ENCODE measurements around the gene FAM184B.
A peak's percentile ranks its signal among the peaks of the same experiment; 100 is the strongest.
"Not testable (repeated sequence)": the region's sequence is repeated elsewhere in the genome, so short reads cannot be mapped to it uniquely, and the experiment has no call there.

Gene FAM184B

DNA sequence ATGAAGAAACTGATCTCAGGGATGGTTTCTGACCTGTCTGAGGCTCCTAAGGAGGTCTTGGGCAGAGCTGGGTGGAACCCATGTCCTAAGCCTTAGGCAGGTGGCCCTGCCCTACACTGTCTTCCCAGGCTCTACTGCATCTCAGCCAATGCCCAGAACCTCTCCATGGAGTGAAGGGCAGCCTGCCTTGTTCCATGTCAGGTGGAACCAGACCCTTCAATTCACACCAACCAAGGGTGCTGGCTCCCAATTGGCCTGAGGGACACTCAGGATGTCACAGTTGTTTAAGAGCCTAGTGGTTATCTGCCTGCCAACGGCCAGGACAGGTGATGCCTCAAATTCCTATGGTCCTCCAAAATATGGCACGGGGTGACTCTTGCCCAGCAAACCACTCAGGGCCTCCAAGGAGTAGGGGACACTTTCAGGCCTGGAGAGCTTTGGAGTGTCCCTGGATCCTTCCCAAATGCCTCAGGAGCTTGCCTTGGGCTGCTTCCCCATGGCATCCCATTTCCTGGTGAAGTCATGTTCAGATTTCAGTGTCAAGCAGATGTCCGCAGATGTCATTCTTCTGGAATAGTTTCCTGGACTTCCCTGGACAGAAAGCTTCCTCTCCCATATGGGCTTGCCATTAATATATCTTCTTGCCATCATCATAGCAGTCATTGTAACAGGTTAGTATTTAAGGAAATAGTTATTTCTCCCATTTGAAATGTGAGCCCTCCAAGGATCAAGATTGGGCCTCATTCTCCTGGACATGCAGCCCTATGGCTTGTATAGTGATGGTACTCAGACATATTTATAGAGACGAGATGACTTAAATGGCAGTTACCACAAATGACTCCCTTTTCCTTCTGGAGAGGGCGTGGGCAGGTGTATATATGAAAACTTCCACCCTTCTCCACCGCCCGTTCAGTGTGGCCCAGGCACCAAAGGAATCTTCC lies 99.9 kb downstream of the FAM184B start:
- no peak for DNase-seq (ENCODE audit: low read depth)

DNA sequence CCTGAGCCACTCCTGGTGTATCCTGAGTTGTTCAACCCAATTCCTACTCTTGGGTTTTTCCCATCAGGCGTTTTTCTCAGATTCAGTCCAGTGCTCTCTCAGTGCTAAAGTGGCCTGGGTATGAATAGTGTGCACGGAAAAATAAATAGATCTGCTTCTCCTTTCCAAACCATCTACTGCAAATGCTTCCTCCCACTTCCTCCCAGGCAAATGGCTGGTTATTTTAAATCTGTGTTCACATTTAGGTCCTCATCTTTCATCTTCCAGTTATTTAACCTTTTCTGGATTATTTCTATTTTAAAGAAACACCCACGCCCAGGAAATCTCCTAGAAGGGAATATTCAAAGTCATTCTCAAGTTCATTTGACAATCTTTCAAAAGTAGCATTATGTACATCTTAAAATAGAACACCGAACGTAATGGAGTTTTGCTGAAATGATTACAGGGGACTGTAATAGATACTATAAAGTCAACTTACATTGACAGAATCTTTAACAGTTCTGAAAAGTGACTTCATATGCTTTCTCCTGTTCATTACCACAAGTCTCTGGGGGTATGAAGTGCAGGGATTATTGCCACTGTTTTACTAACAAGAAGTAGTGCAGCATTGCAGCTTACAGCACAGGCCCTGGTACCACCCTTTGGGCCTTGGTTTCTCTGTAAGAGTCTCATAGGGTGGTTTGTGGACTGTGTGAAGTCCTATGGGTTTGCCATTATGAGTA lies 100.7 kb downstream of the FAM184B start:
- no peak for DNase-seq (ENCODE audit: low read depth)

DNA sequence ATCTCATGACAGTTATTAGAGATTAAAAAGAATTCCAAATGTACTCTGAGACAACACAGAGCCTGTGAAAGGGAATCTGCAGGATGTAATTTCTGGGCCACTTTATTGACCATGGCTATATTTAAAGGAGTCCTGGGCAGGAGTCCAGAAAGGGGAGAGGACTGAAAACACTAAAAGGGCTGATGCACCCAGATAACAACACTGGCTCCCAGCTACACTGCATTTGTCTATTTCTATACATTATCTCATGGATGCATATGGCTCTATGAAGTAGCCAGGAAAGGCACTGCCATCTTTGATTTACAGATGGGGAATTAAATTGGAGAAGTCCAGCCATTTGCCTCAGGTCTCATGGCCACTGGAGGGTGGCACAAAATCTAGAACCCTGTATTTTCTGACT lies 111.0 kb downstream of the FAM184B start:
- DNase-seq (ENCODE audit: low read depth): no peak

DNA sequence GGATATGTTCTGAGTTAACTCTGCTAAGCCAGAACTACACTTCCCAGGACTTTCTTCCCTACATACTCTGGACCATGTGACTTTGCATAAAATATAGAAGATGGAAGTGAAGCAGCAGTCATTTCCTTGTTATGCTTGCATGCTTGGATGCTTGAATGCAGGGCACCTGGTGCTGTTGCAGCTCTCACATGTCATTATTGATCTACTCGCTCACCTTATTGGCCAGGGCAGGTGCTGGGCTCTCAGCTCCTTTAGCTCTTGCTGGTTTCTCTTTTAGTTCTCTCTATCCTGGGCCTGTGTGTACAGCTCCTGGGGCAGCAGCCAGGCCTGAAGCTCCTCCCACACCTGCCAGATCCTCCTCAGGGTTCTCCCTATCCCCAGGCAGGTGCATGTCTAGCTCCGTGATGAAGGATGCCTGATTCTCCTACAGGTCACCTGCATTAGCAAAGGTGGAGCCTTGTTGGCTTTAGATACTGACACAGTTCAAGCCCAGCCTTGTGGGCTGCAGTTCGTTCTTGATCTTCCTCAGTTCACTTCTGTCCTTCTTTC lies 113.7 kb downstream of the FAM184B start:
- DNase-seq (ENCODE audit: low read depth): no peak

DNA sequence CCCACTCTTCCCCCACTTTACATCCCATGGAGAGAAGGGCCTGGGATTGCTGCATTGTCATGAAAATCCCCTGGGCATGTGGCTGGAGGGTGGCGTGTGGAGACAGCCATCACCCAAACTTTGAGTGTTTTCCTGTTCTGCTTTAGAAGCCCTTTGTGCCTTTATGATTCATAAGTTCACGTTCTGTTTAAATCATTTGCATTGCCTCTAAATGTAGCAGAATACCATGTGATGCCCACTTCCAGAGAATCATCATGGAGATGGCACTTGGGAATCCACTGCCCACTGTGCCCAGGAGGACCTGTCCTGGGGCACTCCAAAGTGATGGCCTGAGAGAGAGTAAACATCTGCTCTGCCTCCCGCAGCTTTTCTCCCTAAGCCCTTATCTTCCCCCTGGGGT lies 114.2 kb downstream of the FAM184B start:
- DNase-seq (ENCODE audit: low read depth): no peak

DNA sequence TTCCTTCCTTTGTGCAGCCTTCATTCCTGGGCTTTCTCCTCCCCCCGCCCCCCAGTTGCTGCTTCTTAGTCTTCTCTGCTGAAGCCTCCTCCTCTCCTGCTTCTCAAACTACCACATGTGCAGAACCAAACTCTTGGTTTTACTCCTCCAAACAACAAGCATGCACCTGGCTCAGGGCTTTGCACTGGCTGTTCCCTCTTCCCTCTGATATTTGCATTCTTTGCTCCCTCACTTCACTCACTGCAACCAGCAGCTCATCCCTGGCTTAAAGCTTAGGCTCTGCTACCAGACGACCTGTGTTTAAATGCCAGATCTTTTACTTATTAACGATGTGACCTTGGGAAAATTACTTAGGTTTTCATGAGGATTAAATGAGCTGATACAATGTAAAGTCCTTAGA lies 115.6 kb downstream of the FAM184B start:
- DNase-seq (ENCODE audit: low read depth): no peak

DNA sequence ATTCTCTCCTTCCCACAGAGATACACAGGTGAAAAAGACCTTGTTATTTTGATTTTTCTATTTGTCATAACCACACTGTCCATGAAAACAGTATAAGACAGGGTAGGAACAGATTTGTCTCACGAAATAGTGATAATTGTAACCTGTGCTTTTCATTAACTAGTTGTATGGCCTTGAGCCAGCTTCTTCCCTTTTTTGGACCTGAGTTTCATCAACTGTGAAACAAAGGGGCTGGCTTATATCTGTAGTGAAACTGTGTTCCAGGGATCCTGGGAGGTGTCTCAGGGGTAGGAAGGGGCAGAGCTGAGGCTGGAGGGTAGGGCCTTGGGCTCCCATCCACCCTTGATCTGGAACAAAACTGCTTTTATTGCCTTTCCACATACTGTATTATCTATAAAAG lies 116.1 kb downstream of the FAM184B start:
- DNase-seq (ENCODE audit: low read depth): no peak

DNA sequence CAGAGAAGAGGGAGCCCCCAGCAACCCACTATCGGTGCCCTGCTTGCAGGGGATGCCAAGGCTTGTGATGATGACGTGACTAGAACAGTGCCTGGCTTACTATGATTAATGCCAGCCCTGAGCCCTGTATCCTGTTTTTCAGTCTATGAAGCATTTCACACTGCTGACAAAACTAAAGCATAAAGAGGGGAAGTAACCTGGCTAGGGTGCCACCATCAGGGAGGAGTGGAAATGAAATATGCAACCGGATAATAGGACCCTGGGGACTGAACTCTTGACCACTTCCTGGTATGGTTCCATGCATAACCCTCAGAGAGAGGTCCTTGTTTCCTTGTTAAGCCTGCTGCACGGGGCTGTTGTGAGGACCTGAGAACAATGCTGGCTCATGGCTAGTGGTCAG lies 116.7 kb downstream of the FAM184B start:
- no peak for DNase-seq (ENCODE audit: low read depth)

DNA sequence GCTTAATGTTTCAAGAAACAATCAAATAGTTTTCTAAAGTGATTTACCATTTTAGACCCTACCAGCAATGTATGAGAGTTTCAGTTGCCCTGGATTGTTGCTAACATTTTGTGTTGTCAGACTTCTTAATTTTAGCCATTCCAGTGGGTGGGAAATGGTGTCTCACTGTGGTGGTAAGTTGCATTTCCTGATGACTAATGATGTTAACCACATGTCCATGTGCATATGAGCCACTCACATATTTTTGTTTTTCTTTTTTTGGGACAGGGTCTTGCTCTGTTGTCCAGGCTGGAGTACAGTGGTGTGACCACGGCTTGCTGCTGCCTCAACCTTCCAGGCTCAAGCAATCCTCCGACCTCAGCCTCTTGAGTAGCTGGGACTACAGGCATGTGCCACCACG lies 118.7 kb downstream of the FAM184B start:
- no peak for DNase-seq (ENCODE audit: low read depth)

DNA sequence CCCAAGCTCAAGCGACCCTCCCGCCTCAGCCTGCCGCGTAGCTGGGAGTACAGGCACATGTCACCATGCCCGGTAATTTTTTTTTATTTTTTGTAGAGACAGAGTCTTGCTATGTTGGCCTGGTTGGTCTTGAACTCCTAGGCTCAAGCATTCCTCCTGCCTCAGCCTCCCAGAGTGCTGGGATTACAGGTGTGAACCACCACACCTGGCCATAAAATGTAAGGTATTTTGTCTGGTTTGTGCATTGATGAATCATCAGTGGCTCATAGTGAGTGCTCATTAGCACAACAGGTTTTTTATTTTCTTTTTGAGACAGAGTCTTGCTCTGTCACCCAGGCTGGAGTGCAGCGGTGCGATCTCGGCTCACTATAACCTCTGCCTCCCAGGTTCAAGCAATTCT lies 122.2 kb downstream of the FAM184B start:
- not testable (repeated sequence) for DNase-seq (ENCODE audit: low read depth)

DNA sequence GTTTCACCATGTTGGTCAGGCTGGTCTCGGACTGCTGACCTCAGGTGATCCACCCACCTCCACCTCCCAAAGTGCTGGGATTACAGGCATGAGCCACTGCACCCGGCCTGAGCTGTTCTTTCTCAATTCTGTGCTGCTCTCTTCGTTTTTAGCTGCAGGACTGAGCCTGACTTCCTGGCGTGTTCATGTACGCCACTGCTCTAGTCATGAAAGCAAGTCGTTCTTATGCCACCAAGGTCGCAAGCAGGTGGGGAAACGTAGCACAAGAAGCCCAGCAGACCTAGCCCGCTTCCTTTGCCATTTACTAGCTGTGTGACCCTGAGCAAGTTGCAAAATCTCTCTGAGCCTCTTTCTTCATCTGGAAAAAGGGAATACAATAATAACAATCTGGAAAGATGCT lies 123.6 kb downstream of the FAM184B start:
- DNase-seq (ENCODE audit: low read depth): no peak

DNA sequence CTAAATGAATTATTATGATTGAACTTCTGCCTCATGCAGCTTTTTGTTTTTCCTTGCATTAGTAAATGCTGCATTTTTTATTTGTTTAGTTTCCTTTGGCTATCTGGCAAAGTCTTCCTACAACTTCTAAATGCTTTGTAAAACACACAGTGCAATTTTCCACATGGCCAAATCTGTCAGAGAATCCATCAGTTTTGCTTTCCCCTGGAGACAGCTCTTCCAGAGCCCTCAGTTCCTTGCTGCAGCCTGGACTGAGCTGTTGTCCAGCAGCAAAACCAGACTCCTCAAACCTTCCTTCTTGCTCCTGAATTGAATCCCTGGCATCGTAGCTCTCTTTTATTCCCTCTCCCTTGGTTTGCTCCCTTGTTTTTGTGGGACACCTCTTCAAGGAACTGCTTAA lies 124.3 kb downstream of the FAM184B start:
- no peak for DNase-seq (ENCODE audit: low read depth)

DNA sequence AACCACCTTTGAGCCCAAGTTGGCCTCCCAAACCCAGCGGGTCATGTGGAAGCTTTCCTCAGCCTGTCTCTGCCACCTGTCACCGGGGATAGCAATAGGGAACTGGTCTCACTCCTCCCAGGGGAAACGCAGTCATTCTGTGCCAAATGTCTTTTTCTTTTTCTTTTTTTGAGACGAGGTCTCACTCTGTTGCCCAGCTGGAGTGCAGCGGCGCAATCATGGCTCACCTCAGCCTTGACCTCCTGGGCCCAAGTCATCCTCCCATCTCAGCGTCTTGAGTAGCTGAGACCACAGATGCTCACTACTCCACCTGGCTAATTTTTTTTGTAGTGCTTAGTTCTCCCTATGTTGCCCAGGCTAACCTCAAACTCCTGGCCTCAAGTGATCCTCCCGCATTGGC lies 126.7 kb downstream of the FAM184B start:
- no peak for DNase-seq (ENCODE audit: low read depth)

DNA sequence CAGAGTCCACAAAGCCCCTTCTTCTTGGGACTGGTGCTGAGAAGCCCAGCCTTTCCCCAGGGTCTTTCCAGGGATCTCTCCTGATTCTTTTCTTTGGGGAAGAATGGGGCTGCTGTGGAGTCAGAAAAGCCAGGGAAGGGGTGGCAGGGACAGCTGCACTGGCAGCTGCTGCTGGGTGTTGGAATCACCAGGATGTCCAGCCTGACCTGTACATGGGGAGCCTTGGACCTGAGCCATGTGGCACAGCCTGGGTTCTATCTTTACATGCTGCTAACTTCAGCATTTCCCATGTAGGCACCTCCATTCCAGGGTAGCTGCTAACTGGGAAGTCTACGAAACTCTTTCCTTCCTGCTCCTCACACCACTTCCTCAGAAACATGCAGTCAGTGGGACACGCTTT lies 131.0 kb downstream of the FAM184B start:
- DNase-seq (ENCODE audit: low read depth): no peak

DNA sequence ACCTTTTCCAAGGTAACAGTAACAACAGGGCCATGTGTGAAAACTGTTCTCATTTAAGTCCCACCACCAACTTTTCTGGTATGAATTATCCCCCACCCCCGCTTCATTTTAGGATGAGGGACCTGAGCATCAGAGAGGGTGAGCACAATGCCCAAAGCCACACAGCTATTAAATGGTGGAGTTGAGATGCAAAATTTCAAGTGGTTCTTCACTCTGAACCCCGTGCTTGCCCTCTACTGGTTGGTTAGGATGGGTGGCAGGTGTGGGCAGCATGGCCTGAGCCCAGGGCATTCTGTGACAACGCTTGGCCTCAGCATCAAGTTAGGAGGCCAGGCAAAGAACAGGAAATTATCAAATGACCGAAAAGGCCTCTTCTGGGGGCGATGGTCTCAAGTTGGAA lies 133.5 kb downstream of the FAM184B start:
- no peak for DNase-seq (ENCODE audit: low read depth)

DNA sequence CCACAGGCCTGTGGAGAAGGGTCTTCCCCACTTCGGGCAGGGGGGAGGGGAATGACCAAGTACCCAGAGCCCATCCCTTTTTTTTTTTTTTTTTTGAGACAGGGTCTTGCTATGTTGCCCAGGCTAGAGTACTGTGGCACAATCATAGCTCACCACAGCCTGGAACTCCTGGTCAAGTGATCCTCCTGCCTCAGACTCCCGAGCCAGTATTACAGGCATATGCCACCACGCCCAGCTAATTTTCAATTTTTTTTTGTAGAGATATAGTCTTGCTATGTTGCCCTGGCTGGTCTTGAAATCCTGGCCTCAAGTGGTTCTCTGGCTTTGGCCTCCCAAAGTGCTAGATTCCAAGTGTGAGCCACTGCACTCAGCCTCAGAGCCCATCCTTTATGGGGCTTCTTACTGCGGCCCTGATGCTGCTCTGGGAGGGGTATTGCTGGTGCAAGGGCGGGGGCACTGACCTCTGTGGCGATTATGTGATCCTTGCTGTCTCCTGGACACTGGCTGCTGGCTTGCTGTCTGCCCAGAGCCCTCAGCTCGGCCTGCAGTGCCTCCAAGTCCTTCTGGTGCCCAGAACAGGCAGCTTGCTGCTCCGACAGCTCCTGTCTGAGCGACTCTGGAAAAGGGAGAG lies 134.1 kb downstream of the FAM184B start:
- DNase-seq (ENCODE audit: low read depth): no peak

DNA sequence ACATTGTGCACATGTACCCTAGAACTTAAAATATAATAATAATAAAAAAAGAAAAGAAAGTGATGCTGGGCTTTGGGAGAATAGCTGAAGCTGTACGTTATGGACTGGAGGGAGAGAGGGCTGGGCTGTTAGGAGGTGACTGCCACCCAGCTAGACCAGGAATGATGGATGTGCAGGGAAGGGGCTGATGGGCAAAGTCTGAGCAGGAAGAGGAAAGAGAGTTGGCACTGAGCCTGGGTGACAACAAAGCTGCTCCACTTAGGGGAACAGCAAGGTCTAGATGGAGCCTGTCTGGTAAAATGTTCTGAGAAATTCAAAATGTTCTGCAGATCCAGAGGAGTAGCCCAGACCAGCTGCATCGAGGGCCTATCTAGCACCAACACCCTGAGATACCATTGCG lies 134.7 kb downstream of the FAM184B start:
- DNase-seq (ENCODE audit: low read depth): no peak

DNA sequence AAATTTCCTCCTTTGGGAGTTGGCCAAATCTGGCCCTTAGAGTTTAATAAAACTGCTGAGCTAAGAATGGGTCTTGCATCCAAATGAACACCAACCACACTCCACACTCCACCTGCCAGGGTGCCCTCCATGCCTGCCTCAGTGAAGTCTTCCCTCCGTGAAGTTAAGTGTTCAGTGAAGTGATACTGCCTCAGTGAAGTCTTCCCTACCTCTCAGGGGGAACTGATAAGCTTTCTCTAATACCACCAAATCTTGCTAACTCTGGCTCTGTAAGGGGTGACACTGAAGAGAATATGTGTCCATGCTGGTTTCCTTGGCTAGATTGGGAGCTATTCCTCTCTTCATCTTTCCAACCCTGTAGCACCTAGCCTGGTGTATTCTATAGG lies 139.0 kb downstream of the FAM184B start:
- no peak for DNase-seq (ENCODE audit: low read depth)

DNA sequence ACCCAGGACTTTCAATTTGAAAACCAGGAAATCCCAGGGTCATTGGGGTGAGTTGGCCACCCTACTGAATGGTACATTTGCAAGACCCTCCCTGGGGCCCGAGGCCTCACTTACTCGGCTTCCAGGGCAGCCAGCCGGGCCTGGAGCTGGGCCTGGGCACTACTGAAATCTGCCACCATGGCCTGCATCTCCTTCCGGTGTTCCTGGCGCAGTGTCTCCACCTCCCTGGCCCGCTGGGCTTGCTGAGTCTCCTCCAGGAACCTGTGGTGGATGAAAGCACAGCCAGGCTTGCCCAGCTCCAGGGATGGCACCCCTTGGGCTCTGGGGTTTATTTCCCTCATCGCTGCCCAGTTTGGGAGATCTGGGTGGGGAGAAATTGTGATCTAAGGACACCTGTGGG lies 142.3 kb downstream of the FAM184B start:
- no peak for DNase-seq (ENCODE audit: low read depth)

DNA sequence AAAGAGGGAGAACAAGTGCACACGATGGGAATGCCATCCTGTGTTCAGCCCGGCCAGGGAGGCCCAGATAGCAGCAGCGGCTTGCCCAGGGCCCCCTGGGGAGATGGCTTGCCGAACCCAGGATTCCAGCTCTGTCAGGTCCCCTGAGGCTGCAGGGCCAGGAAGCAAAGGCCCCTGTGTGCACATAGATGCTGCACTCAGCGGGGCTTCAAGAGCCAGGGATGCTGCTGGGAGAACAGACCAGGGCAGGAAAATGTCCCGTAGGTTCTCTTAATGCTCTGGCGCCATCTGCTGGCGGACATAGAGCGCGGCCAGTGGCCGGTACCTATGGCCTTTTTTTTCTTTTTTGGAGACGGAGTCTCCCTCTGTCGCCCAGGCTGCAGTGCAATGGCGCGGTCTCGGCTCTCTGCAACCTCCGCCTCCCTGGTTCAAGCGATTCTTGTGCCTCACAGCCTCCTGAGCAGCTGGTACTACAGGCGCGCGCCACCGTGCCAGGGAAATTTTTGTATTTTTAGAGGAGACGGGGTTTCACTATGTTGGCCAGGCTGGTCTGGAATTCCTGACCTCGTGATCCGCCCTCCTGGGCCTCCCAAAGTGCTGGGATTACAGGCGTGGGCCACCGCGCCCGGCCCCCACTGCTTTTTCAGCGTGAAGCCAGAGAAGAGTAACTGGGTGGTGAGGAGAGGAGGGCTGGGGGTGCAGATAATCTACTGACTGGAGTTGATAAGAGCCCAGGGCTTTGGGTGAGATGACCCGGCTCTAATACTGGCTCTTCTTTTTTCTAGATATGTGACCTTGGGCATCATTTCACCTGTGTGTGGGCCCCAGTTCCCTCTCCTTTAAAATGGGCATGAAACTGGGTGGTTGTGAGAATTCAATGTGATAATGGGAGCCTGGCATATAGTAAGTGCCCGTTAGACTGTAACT lies 144.5 kb downstream of the FAM184B start:
- DNase-seq (ENCODE audit: low read depth): peak; percentile 47

DNA sequence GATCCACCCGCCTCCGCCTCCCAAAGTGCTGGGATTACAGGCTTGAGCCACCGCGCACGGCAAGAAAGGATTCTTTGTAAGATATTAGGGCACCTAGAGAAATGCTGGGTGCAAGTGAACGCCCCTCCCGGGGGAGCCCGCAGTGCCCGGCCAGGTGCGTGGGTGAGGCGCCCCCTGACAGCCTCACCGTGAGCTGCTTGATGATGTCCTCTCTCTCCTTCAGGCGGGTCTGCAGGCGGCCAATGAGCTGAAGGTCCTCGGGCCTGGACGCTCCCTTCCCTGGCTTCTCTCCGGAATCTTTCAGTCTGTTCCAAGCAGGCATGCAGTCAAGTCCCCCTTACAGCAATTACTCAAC lies 145.1 kb downstream of the FAM184B start:
- no peak for DNase-seq (ENCODE audit: low read depth)

DNA sequence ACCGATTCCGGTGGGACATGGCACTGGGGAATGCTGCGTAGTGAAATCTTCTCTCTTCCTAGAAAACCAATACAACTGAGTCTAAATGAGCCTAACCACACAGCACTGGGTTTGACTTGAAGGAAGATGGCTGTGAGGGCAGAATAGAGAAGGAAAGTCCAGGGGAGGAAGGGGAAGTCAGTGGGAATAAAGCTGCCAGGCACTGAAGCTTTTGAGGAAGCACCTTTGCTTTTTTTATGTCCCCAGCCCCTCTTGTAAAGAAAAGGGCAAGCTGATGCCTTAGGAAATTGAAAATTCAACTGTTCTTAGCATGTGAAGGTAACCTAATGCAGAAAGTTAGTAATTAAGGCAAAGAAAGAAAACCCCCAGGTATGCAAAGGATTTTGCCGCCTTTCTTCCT lies 146.4 kb downstream of the FAM184B start:
- no peak for DNase-seq (ENCODE audit: low read depth)
